Osteocyte (in vitro differentiated cells): ENCODE results near the gene DTX2. TPM values are rescaled to one million over a fixed set of nuclear protein-coding genes. Genes with fewer than 3 reads are reported as not detected.
"Not testable (repeated sequence)": the region's sequence is repeated elsewhere in the genome, so short reads cannot be mapped to it uniquely, and the experiment has no call there.

ENCODE experiments used
- DNase-seq: peaks from one replicate; pipeline ENCODE4 v3.0.0; 2021; ENCODE audit warnings: mixed read lengths; ENCODE audit not compliant: unreplicated experiment; ENCODE audit errors: extremely low spot score
- H3K27ac Mint-ChIP-seq: one replicate; pipeline ENCODE4 v1.8.0; 2021; ENCODE audit warnings: mild to moderate bottlenecking, mixed read lengths; ENCODE audit not compliant: unreplicated experiment
- H3K27me3 Mint-ChIP-seq: one replicate; pipeline ENCODE4 v1.8.0; 2021; ENCODE audit warnings: mixed read lengths; ENCODE audit not compliant: unreplicated experiment
- H3K36me3 Mint-ChIP-seq: one replicate; pipeline ENCODE4 v1.8.0; 2021; ENCODE audit warnings: mixed read lengths; ENCODE audit not compliant: unreplicated experiment
- H3K4me1 Mint-ChIP-seq: one replicate; pipeline ENCODE4 v1.8.0; 2021; ENCODE audit warnings: mixed read lengths; ENCODE audit not compliant: unreplicated experiment
- H3K4me3 Mint-ChIP-seq: one replicate; pipeline ENCODE4 v1.8.0; 2021; ENCODE audit warnings: mild to moderate bottlenecking, moderate library complexity, mixed read lengths; ENCODE audit not compliant: unreplicated experiment
- H3K9me3 Mint-ChIP-seq: one replicate; pipeline ENCODE4 v1.8.0; 2021; ENCODE audit warnings: mixed read lengths; ENCODE audit not compliant: unreplicated experiment
- total RNA-seq: library from RNA; stranded (reverse); gene quantifications from 2 replicates; pipeline ENCODE4 v1.2.1, GENCODE V29; 2021
- TF ChIP-seq, protein P1 (sequence below): fragments of 200-600 bp; sonication (generic); IDR thresholded peaks from 2 replicates; pipeline ENCODE4 v1.5.0; 2021; ENCODE audit warnings: antibody characterized with exemption, mild to moderate bottlenecking, moderate library complexity

The DTX2 gene
- total RNA-seq, 1 donor from 2014 or later, result 29.7 TPM

DNA sequence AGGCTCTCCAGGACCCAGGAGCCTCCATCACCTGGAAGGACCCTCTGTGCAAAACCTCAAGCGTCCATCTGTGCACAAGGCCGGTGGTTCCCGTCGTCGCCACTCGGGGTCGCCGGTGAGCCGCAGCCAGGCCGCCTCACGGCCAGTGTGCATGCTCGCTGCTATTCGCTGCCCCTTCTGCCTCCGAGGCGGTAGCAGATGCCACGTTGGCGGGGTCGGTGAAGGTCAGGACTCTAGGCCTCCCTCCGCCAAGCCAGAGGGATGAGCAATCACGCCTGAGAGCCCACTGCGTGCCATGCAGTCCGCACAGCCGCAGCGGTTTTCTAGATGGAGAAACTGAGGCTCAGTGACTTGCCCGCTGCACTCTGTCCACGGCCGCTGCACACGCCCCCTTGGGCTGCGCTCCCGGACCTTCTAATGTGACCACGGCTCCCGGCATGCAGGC, 54.5 kb downstream of the DTX2 start:
- TF ChIP-seq, protein P1, sequence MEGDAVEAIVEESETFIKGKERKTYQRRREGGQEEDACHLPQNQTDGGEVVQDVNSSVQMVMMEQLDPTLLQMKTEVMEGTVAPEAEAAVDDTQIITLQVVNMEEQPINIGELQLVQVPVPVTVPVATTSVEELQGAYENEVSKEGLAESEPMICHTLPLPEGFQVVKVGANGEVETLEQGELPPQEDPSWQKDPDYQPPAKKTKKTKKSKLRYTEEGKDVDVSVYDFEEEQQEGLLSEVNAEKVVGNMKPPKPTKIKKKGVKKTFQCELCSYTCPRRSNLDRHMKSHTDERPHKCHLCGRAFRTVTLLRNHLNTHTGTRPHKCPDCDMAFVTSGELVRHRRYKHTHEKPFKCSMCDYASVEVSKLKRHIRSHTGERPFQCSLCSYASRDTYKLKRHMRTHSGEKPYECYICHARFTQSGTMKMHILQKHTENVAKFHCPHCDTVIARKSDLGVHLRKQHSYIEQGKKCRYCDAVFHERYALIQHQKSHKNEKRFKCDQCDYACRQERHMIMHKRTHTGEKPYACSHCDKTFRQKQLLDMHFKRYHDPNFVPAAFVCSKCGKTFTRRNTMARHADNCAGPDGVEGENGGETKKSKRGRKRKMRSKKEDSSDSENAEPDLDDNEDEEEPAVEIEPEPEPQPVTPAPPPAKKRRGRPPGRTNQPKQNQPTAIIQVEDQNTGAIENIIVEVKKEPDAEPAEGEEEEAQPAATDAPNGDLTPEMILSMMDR, result no peak
- DNase-seq, result no peak
- Mint-ChIP-seq H3K9me3 (no peaks in the 10 kb centered on the region), H3K4me3 (no peak overlapping the region), H3K27me3 (no peaks in the 10 kb centered on the region), H3K36me3 (no peaks in the 10 kb centered on the region), H3K27ac (no peak overlapping the region), H3K4me1 (peaks cover 13% of the 10 kb centered on the region)

DNA sequence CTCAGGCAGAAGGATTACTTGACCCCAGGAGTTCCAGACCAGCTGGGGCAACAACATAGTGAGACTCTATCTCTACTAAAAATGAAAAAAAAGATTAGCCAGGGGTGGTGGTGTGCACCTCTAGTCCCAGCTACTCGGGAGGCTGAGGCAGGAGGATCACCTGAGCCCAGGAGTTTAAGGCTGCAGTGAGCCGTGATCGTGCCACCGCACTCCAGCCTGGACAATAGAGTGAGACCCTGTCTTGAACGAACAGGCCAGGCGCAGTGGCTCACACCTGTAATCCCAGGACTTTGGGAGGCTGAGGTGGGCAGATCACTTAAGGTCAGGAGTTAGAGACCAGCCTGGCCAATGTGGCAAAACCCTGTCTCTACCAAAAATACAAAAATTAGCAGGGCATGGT, 55.4 kb downstream of the DTX2 start:
- not testable (repeated sequence) for H3K4me3 Mint-ChIP-seq, DNase-seq, H3K9me3 Mint-ChIP-seq, H3K36me3 Mint-ChIP-seq, H3K27me3 Mint-ChIP-seq, H3K27ac Mint-ChIP-seq
- peaks cover 13% of the 10 kb centered on the region for H3K4me1 Mint-ChIP-seq

DNA sequence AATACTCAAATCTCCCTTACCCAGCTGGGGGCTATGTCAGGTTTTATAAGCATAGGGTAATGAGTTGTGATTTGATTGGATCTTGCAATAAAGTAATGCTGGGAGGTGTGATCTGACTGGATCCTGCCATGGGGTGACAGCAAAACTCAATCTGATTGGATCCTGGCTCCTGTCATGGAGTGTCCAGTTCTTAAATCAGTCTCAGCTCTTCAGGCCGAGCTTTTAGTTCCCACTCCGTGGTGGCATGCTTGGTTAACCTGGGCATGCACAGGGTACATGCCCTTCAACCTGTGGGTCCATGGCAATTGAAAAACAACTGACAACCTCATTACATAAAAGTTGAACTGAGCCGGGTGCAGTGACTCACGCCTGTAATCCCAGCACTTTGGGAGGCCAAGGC, 64.7 kb downstream of the DTX2 start:
- not testable (repeated sequence) for H3K4me1 Mint-ChIP-seq, H3K4me3 Mint-ChIP-seq, H3K27ac Mint-ChIP-seq, H3K36me3 Mint-ChIP-seq, DNase-seq, H3K27me3 Mint-ChIP-seq, H3K9me3 Mint-ChIP-seq

DNA sequence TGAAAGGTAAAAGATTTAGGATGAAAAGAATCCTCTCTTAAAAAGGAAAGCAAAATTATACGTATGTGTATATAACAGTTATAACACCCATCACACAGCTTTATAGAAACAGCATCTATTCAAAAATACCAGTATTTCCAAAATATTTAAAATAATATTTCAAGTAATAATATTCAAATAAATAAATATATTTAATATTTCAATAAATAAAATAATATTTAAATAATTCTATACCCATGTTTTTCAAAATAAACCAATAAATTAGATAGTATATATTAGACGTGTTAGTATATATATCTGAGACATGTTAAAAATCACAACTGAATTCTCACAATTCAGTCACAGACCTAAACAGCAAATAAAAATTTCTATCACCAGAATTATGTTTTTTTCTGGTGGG, 70.1 kb downstream of the DTX2 start:
- not testable (repeated sequence) for DNase-seq, H3K27ac Mint-ChIP-seq, H3K4me3 Mint-ChIP-seq, H3K4me1 Mint-ChIP-seq, H3K36me3 Mint-ChIP-seq, H3K27me3 Mint-ChIP-seq, H3K9me3 Mint-ChIP-seq

DNA sequence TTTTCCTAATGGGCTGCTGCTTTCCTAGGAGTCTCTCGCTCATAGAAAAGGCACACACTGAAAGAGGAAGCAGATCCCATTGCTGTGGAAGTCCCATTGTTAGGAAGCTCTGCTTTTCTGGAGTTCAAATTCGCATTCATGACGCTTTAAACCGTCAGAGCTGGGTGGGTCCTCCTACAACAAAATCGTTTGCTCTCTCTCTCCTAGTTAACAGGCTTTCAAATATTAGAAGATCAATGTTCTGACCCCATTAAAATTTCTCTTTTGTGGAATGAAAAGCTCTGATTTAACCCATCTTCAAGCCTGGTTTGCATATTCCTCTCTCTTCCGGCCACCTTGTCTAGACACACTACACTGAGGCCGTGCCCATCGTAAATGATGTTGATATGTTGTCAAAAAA, 81.7 kb downstream of the DTX2 start, which contains the start of gene SPDYE16:
Gene SPDYE16, minus strand, starts transcription at position 101 of the 400 bp plus-strand sequence. CDS start 1,838 bp downstream, outside the sequence.
- not testable (repeated sequence) for H3K27me3 Mint-ChIP-seq, H3K36me3 Mint-ChIP-seq, DNase-seq, H3K4me3 Mint-ChIP-seq, H3K9me3 Mint-ChIP-seq, H3K4me1 Mint-ChIP-seq, H3K27ac Mint-ChIP-seq

DNA sequence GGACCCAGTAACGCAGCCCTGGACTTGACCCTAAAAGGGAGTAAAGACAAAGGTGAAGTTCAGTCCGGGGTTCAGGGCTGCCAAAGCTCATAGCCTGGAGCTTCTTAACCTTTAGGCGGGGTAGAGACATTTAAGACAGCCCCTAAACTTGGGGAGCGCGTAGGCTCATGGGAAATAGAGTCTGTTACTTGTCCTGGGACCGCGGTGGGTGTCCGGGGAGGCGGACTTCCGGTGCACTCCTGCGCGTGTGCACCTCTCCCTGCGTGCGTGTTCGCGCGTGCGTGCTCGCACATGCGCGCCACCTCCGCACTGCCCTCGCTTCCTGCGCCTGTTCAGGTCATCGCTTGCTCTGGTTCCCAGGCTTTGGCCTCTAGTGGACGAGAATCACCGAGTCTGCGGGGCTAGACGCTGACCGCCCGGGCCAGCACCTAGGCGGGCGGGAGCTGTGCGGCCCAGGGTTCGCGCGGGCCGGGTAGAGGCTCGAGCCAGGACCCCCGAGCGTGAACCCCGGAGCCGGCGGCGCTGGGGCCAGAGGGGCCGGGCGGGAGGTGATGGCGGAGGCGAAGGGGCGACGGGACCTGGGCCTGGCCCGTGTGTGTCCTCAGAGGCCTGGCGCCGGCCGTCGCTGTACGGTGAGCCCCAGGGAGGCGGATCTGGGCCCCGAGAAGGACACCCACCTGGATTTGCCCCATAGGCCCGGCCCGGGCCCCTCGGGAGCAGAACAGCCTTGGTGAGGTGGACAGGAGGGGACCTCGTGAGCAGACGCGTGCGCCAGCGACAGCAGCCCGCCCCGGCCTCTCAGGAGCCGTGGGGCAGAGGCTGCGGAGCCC, 87.7 kb downstream of the DTX2 start:
- H3K36me3 Mint-ChIP-seq, H3K27me3 Mint-ChIP-seq, H3K9me3 Mint-ChIP-seq: not testable (repeated sequence)
- DNase-seq, result peak; percentile 94
- H3K4me1 Mint-ChIP-seq, result peaks cover 14% of the 10 kb centered on the region
- peak overlapping the region; percentile 91 for H3K27ac Mint-ChIP-seq
- peak overlapping the region; percentile 90 for H3K4me3 Mint-ChIP-seq

DNA sequence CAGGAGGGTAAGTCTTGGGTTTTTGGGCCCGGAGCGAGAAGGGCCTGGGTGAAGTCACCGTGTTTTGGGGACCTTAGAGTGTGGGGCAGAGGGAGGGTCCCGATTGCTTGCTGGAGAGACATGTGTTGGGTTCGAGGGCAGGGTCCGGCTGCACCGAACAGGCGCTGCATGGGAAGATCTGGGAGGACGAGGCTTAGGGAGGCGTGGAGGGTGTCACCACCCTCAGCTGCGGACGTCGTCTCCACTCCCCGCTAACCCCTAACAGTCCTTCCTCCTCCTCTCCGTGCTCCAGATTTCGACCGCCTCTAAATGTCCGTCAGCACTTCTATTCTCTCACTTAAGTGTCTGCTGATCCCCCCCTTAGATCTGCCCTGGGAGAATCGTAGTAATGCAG, 88.3 kb downstream of the DTX2 start:
- DNase-seq, H3K27me3 Mint-ChIP-seq, H3K9me3 Mint-ChIP-seq: not testable (repeated sequence)
- peak overlapping the region; percentile 90 for H3K4me3 Mint-ChIP-seq
- H3K36me3 Mint-ChIP-seq, result peaks cover 10% of the 10 kb centered on the region
- H3K27ac Mint-ChIP-seq, result peak overlapping the region; percentile 91
- peaks cover 15% of the 10 kb centered on the region for H3K4me1 Mint-ChIP-seq

DNA sequence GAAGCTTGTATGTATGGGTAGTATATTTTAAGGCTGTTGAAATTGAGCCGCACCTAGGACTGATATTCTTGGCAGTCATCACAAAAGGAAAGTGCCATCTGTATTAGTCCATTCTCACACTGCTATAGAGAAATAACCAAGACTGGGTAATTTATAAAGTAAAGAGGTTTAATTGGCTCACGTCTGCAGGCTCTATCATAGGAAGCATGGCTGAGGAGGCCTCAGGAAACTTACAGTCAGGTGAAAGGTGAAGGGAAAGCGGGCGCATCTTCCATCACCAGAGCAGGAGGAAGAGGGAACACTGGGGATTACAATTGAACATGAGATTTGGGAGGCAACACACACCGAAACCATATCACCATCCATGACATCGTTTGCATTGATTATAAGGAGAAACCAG, 90.5 kb downstream of the DTX2 start:
- not testable (repeated sequence) for DNase-seq, H3K9me3 Mint-ChIP-seq, H3K27me3 Mint-ChIP-seq, H3K27ac Mint-ChIP-seq, H3K4me3 Mint-ChIP-seq
- Mint-ChIP-seq H3K4me1 (peaks cover 16% of the 10 kb centered on the region), H3K36me3 (peaks cover 16% of the 10 kb centered on the region)

Other genes starting within 250 kb of the DTX2 start
- gene HSPB1, start 159.0 kb upstream of the DTX2 start, total RNA-seq, result 251 and 252 TPM in 2 replicates
- gene YWHAG, start 102.7 kb upstream of the DTX2 start, total RNA-seq, result 151 and 154 TPM in 2 replicates
- gene SSC4D, start 52.0 kb upstream of the DTX2 start, total RNA-seq, result 0.31 and 0.89 TPM in 2 replicates
- 0.51 TPM in 1 of 2 replicates, not detected in the other for gene ZP3, start 36.8 kb upstream of the DTX2 start, total RNA-seq
- gene UPK3B, start 48.8 kb downstream of the DTX2 start, total RNA-seq, result 1.5 and 2.2 TPM in 2 replicates
- gene SPDYE16, start 81.6 kb downstream of the DTX2 start, total RNA-seq, result not detected in 2 replicates
- 9.6 and 11.4 TPM in 2 replicates for gene POMZP3, start 165.6 kb downstream of the DTX2 start, total RNA-seq